NCI-H1105 treated with DMSO at 0.1 percent for 48 hours (cell line): ENCODE data around the gene IL23A.
"Not testable (repeated sequence)": the region's sequence is repeated elsewhere in the genome, so short reads cannot be mapped to it uniquely, and the experiment has no call there.

Experiments used
- DNase-seq: peaks from one replicate; lab custom pipeline; 2025; lab: John Stamatoyannopoulos, UW

IL23A gene

DNA sequence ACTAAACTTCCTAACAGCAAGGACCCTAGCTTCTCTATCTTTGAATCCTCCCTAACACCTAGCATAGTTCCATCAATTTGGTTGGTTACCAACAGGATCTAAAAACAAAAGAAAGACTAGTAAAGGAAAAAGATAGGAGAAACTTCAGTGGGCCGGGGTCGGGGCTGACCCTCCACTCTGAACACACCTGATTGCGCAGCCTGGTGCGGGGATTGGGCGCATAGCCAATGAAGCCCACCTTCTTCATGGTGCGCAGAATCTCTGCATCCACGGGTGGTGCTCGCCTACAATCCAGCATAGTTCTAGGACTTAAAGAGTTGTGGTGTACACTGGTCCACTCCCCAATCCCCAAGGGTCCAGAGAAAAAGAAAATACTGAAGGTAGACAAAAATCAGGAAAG lies 12.6 kb upstream of the IL23A start:
- DNase-seq = no peak

DNA sequence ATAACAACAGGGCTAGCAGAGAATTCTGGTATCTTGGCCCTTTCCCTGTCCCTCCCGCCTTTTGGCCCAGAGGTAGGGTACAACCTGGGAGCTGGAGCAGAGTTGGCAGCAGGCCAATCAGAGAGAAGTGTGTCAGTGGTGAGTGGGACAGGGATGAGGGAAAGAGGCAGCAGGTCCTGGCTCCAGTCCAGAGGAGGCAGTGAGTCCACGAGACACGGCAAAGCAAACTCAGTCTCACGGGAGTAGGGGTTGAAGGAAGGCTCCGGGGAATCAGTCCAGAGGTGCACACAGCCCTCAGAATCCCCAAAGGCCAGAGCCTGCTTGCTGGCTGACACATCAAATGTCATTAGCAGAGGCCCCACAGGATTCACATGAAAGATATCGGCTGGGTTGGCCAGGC lies 12.2 kb upstream of the IL23A start:
- peak; percentile 3 for DNase-seq

DNA sequence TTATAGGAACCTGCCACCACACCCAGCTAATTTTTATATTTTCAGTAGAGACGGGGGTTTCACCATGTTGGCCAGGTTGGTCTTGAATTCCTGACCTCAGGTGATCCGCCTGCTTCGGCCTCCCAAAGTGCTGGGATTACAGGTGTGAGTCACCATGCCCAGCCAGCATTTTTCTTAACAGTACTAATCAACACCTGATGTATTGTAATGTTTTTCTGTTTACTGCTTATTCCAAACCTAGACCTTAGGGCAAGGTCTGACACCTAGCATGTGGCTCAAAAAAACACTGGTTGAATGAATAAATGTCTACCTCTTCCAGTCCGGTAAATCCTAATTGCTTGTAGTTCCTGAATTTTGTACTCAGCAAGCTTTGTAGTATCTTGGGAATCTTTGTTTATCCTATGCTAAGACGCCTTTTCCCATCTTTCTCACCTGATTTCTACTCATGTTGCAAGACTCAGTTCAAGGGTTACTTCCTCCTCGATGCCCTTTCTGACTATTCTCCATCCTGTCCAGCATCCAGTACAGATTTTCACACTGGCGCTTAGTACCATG lies 7.7 kb upstream of the IL23A start:
- no peak for DNase-seq

DNA sequence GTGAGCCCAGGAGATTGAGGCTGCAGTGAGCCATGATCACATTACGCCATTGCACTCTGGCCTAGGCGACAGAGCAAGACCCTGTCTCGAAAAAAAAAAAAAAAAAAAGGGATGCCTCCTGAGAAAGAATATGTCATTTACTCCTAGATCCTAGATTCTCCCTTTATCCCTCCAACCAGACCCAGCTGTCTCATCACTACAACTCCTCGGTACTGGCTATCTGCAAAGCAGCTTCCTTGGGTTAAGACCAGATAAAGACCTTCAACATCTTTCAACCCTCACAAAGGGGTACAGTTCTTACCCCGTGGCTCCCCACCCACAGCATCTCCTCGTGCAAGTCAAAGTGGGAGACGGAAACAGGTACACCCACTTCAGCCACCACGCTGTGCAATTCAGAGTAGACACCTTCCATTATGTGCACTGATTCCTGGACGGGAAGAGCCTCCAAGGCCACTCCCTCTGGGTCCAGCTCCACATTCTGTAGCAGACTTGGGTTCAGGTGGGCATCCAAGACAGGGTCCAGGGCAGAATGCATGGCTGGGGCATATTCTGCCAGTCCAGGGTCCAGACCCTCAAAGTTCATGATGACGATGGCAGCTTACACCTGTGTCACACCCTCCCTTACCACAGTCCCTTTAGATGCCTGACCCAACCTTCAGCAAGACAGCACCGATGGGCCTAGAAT lies 6.0 kb upstream of the IL23A start:
- DNase-seq = no peak

DNA sequence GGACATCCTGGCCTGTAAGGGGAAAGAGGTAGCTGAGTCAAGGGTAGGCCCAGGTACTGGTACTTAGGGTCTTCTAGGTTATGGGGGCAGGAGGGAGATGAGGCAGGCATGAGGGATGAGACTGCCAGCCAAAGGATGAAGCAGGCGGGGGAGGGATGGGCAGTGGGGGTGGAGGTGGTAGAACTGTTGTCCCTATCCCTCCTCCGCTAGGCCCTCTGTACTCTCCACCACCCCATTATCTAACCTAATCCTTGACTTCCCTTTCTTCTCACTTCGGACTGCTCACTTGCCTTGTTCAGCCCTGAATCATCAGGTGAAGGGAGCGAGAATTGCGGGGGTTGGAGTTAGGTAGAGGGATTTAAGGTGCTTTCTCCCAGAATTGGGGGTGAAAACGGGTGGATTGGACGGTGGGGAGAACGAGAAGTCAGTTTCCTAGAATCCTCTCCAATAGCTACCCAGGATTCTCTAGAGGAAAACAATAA lies 5.4 kb upstream of the IL23A start:
- DNase-seq = no peak

DNA sequence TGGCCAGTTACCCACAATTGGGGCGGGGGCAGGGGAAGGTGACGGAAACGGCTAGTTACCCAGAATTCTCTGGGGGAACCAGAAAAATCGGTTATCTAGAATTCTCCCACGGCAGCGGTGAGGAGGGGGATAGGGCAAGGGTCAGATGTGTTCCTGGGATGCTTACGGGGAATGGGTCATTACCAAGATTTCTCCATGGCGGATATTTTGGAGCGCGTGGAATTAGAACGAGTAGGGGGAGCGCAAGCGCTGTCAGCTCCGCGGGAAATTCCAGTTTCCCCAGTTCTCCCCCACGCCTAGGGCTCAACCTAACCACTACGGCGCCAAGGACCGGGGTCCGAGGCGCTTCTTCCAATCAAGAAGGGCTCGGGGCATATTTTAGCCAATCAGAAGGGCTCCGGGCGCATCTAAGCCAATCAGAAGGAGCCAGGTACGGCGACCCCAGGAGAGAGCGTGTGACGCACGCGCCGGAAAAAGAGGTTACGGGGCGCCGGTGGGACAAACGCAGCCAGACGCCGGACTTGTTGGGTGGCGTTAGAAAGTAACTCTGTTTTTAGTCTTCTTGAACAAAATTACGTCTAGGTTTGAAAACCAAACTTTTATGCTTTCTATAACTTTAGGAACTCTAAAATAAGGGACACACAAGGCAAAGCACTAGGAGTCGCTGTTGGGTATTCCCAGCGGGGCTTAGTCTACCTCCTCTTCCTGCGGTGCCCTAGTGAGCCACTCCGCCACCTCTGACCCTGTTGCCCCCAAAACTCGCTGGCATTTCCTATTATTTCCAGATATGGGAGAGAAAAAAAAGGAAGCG lies 4.8 kb upstream of the IL23A start, which contains the start of gene PAN2:
TSS of gene PAN2 (minus strand) at position 322 of the 811 bp plus-strand sequence. CDS start 906 bp downstream, outside the sequence.
- DNase-seq = peak; percentile 89

DNA sequence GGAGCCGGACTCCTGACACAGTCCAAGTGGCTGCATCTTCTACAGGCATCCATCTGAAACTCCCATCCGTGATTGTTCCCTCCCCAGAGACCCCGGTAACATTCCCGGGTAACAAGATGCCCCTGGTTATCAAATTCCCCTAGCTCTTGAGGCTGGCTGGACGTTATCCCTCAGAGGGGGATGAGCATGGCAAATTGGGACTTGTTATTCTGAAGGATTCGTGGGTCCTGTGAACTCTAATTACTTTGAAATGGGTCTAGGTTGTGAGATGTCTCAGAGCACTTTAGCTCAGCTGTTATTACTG lies 4.2 kb upstream of the IL23A start:
- DNase-seq = no peak

DNA sequence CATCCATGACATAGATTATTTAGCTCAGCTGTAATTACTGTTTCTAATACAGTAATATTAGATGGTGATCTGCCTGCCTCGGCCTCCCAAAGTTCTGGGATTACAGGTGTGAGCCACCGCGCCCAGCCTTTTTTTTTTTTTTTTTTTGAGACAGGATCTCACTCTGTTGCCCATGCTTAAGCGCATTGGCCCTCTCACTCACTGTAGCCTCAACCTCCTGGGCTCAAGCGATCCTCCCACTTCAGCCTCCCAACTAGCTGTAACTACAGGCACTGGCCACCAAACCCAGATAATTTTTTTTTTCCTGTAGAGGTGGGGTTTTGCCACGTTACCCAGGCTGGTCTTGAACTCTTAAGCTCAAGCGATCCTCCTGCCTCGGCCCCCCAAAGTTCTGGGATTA lies 3.2 kb upstream of the IL23A start:
- DNase-seq = not testable (repeated sequence)

DNA sequence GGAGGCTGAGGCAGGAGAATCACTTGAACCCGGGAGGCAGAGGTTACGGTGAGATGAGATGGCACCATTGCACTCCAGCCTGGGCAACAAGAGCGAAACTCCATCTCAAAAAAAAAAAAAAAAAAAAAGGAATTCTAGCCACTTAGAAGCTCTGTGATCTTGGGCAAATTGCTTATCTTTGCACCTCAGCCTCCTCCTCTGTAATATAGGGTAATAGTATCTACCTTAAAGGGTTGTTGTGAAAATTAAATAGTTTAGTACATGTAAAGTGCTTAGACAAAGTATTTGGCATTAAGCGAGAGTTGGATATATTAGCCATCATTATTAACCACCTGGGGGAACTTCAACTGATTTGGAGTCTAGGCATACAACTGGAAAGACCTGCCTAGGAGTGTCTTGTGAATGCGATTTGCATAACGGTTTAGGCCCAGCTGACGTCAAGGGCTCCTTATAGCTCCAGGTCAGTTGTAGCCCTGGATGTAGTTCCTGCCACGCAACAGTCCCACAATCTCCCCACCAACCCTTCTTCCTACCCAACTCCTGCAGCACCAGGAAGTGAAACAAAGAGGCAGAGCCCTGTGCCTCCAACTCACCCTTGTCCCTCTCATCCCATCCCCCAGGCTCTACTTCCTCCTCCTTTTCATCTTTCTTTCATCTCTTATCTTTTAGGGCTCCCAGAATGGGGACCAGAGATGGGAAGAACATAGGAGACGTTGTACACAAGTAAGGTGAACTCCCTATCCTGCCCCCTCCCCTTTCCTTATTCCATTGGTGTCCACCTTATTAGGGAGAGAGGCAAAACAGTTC lies 2.1 kb upstream of the IL23A start:
- no peak for DNase-seq

DNA sequence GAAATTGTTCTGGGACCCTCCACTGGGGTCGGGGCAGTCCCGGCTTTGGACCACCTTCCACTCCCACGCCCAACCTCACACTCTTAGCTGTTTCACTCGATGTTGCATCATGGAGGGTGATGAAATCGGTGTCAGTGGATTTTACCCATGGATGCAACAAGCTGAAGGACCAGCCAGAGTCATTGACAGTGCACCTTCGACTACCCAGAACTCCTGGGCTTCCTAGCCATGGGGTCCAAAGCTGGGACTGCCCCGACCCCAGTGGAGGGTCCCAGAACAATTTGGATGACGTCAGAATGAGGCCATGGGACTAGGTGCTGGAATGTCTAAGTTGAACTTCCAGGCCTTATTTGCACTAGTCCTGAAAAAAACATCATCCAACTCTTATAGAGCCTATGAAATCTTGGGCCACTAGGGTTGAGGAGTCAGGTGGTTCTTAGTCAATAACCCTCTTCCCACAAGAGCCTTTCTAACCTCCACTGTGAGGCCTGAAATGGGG lies 882 bp upstream of the IL23A start:
- DNase-seq = no peak

DNA sequence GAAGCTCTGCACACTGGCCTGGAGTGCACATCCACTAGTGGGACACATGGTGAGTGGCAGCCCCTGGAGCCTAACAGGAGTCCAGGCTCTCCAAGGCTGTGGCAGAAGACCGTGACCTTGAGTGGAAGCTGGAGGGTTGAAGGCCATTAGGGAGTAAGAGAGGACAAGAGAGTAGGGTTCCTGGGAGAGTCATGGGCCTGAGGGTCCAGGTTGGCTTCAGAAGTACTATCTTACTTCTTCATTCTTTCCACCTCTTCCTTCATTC lies 406 bp downstream of the IL23A start:
- no peak for DNase-seq

DNA sequence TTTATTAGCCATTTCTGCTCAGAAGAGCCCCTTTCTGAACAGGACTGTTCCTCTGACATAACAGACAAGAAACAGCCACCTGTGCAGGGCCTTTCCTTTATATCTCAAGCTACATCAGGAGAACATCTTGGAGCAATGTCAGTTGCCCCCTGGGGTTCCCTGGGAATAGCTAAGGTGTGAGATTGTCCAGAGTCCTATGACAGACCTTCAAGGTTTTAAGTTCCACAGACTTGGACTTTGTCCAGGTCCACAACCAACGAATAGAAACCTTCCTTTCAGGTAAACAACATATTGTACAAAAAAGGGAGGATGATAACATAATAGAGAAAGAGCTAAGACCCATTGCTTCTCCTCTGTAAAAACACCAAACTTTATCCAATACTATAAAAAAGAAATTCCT lies 2.9 kb downstream of the IL23A start:
- DNase-seq = no peak

DNA sequence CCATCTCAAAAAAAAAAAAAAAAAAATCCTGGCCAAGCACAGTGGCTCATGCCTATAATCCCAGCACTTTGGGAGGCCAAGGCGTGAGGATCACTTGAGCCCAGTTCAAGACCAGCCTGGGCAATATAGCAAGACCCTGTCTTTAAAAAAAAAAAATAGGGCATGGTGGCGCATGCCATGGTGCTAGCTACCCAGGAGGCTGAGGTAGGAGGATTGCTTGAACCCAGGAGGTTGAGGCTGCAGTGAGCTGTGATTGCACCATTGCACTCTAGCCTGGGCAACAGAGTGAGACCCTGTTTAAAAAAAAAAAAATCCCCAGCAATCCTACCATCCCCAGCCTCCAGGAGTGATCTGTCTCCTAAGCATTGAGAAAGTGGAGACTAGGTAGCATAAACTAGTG lies 3.6 kb downstream of the IL23A start:
- not testable (repeated sequence) for DNase-seq

DNA sequence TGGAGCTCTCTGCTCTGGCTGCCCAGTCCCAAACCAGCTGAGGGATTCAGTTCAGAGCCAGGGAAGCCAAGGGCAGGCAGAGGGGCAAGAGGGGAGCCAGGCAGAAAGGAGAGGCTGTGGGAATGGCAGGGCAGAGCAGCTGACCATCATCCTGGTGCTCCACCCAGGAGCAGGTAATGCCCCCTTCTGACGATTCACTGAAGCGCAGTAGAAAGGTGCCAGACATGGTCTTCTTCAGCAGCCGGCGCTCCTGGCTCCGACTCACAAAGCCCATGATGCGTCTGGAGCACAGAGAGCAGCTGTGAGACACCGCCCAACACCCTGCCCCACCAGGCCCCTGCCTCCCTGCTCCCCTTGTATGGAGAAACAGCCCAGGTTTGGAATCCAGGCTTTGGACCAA lies 8.0 kb downstream of the IL23A start:
- DNase-seq = no peak

DNA sequence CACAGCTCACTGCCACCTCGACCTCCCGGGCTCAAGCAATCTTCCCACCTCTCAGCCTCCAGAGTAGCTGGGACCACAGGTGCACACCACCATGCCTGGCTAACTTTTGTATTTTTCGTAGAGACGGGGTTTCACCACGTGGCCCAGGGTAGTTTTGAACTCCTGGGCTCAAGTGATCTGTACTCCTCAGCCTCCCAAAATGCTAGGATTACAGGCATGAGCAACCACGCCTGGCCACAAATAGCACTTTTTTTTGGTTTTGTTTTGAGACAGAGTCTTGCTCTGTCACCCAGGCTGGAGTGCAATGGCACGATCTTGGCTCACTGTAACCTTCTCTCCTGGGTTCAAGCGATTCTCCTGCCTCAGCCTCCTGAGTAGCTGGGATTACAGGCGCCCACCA lies 8.6 kb downstream of the IL23A start:
- DNase-seq = not testable (repeated sequence)

DNA sequence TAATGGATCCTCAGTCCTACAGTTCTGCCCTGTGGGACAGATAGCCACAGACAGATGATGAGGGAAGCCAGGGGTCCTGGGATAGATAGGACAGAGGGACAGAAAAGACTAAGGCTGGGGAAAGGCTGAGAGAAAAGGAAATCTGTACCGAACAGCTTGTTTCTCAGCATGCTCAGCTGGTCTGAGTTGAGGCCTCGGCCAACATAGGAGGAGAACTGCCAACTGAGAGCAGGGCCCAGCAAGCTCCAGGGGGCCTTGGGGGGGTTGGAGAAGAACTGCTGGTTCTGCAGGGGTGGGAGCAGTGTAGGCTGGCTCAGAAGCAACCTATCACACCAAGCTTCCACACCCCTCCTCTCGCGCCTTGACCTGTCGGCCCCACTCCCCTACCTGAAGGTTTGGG lies 10.1 kb downstream of the IL23A start:
- DNase-seq = no peak

DNA sequence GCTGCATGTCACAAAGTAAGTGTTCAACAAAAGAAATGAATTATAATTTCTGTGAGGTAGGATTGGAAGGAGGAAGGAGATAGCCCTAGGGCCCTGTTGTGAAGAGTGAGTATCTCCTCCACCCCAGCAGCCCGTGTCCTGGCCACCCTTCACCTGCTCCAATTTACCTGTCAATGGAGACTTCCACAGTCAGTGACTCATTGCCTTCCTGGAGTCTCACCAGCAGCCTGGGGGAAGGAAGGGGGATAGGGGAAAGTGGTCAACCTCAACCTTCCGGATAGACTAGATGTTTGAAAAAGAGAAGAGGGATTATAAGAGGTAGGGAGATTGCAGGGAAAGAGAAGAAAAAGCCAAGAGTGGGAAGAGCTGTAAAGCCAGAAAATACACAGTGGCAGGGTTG lies 12.0 kb downstream of the IL23A start:
- DNase-seq = no peak

DNA sequence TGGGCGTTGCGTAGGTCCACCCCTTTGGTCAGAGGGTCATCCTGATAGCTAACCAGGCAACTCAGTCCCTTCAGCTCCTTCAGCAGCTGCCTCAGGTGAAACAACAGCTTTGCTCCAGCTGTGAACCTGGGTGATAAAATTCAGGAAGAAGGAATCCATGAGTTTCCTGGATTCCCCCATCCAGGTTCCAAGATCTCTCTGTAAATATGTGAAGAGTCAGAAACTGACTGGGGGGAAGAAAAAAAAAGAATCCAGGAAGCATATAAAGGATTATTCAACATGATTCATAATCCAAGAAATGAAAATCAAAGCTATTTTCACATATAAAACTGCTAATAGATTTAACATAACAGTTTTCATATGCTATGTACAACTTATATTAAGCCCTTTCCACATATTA lies 12.6 kb downstream of the IL23A start:
- no peak for DNase-seq

DNA sequence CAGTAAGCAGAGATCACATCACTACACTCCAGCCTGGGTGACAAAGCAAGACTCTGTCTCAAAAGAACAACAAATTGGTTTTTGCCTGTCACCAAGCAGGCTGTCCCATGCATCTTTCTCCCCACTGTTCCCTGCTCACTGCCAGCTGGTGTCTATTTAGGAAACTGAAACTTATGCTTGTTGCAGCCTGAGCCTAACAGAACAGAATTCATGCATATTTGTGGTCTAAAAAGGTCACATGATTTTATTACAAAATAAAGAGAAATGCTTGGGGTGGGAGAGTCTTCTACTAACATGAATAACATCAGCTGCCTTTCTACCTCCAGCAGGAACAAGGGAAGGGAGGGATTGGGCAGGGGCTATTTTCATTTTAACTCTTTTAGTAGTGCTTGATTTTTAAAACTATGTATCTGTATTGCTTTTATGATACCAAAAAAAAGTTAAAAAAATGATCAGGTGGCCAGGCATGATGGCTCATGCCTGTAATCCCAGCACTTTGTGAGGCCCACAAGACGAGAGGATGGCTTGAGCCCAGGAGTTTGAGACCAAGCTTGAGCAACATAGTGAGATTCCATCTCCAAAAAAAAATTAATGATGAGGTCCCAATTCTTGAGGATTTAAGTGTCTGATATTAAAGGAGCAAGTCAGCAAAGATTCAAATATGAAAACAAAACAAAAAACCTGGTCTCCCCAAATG lies 20.3 kb downstream of the IL23A start:
- no peak for DNase-seq

DNA sequence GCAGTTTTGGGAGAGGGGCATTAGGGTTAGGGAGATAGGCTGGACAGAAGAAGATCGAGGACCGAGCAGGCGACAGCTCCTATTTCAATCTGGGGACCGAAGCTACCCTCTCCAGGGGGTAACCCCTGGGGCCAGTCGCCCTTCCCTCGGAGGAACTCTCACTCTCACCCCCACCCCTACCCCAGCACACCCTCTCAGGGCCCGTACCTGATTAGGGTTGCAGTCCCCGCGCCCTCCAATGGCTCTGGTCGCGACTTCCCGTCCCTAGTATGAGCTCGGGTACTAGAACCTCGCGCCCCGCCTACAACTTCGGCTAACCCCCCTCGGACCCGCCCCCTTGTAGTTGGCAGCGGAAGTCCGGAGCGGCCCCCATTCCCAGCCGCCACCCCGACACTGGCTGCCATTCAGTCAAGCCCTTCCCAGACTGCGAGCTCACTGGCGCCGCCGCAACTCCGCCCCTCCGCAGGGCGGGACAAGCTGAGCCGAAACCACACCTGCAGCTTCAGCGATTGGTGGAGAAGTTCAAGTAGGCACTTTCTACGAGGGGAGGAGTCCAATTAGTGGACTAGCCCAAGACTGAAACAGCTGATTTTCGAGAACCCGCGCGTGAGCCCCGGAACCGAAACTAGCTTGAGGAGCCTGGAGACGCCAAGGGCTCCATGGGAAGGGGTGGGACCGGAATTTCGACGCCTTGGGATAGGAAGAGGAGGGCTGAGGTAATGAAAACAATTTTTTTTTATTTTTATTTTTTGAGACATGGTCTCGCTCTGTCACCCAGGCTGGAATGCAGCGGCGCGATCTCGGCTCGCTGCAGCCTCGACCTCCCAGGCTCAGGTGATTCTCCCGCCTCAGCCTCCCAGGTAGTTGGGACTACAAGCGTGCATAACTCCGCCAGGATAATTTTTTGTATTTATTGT lies 21.4 kb downstream of the IL23A start, which contains the start of gene STAT2:
TSS of gene STAT2 (minus strand) at position 257 of the 917 bp plus-strand sequence. CDS start 3,536 bp downstream, outside the sequence.
- DNase-seq = peak; percentile 95
